ES-I3 (cell line): ENCODE data around the gene NOTCH4.
A peak's percentile ranks its signal among the peaks of the same experiment; 100 is the strongest.
"Not testable (repeated sequence)": the region's sequence is repeated elsewhere in the genome, so short reads cannot be mapped to it uniquely, and the experiment has no call there.

Source experiments
- H3K36me3 ChIP-seq: 2 replicates; pipeline ENCODE4 v1.6.1; 2013; ENCODE audit warnings: mild to moderate bottlenecking, low read length, control low read depth, moderate library complexity; ENCODE audit not compliant: insufficient read depth
- H3K4me1 ChIP-seq: 2 replicates; pipeline ENCODE4 v1.6.1; 2013; ENCODE audit warnings: mild to moderate bottlenecking, control low read depth, low read length; ENCODE audit not compliant: insufficient read depth
- H3K9ac ChIP-seq: 2 replicates; pipeline ENCODE4 v1.6.1; 2013; ENCODE audit warnings: low read depth, mild to moderate bottlenecking, low read length, moderate library complexity
- H3K9me3 ChIP-seq: 2 replicates; pipeline ENCODE4 v1.6.1; 2013; ENCODE audit warnings: mild to moderate bottlenecking, low read length, moderate library complexity; ENCODE audit not compliant: control insufficient read depth, insufficient read depth

The NOTCH4 gene

GRCh38 chr6:32193096-32193495, 30.8 kb downstream of the NOTCH4 start:
- H3K9ac ChIP-seq: peak overlapping the region; percentile 57; the same call in 1 of the 2 replicates
- H3K4me1 ChIP-seq: peaks cover 35% of the 10 kb centered on the region
- not testable (repeated sequence) for H3K36me3 ChIP-seq, H3K9me3 ChIP-seq

- no peaks in the 10 kb centered on the region for H3K9me3 ChIP-seq
- H3K9ac ChIP-seq: peak within 1 kb of the TSS; percentile 57
- H3K4me1 ChIP-seq: peaks cover 35% of the 10 kb centered on the region
- H3K36me3 ChIP-seq: 0 out of 2 replicates have a peak, but pooled peaks cover 2% of the 10 kb centered on the region
Measured at GRCh38 chr6:32192608-32193039, 31.2 kb downstream of the NOTCH4 start, which contains the start of gene GPSM3. GPSM3 (minus strand) TSS chr6:32192643; CDS start chr6:32192513, 130 bp downstream.

GRCh38 chr6:32191696-32192607, 31.9 kb downstream of the NOTCH4 start:
- Histone ChIP-seq H3K36me3 (0 out of 2 replicates have a peak, but pooled peaks cover 3% of the 10 kb centered on the region), H3K9ac (peak overlapping the region; percentile 11; the same call in 1 of the 2 replicates), H3K4me1 (peaks cover 35% of the 10 kb centered on the region), H3K9me3 (no peaks in the 10 kb centered on the region)

GRCh38 chr6:32190911-32191677, 32.8 kb downstream of the NOTCH4 start:
- Histone ChIP-seq H3K36me3 (0 out of 2 replicates have a peak, but pooled peaks cover 3% of the 10 kb centered on the region), H3K9ac (no peak overlapping the region; the same call in 1 of the 2 replicates), H3K4me1 (peaks cover 35% of the 10 kb centered on the region), H3K9me3 (no peaks in the 10 kb centered on the region)

- Histone ChIP-seq H3K4me1 (peaks cover 38% of the 10 kb centered on the region), H3K9ac (peak within 1 kb of the TSS; percentile 77), H3K9me3 (no peaks in the 10 kb centered on the region), H3K36me3 (0 out of 2 replicates have a peak, but pooled peaks cover 3% of the 10 kb centered on the region)
Measured at GRCh38 chr6:32190054-32190851, 33.6 kb downstream of the NOTCH4 start, which contains the start of gene PBX2. PBX2 (minus strand) TSS chr6:32190202; CDS start chr6:32189915, 287 bp downstream.

- Histone ChIP-seq H3K4me1 (peaks cover 36% of the 10 kb centered on the region), H3K9me3 (no peaks in the 10 kb centered on the region), H3K36me3 (0 out of 2 replicates have a peak, but pooled peaks cover 3% of the 10 kb centered on the region), H3K9ac (peak overlapping the region; percentile 77; the same call in 1 of the 2 replicates)
Measured at GRCh38 chr6:32189742-32190053, 34.2 kb downstream of the NOTCH4 start.

GRCh38 chr6:32189069-32189741, 34.7 kb downstream of the NOTCH4 start:
- Histone ChIP-seq H3K9me3 (no peaks in the 10 kb centered on the region), H3K36me3 (0 out of 2 replicates have a peak, but pooled peaks cover 3% of the 10 kb centered on the region), H3K4me1 (peaks cover 31% of the 10 kb centered on the region), H3K9ac (peak overlapping the region; percentile 77)

- Histone ChIP-seq H3K4me1 (peaks cover 26% of the 10 kb centered on the region), H3K36me3 (0 out of 2 replicates have a peak, but pooled peaks cover 3% of the 10 kb centered on the region), H3K9ac (peak overlapping the region; percentile 77), H3K9me3 (no peaks in the 10 kb centered on the region)
Measured at GRCh38 chr6:32188381-32189068, 35.3 kb downstream of the NOTCH4 start.

GRCh38 chr6:32187725-32188380, 36.0 kb downstream of the NOTCH4 start:
- not testable (repeated sequence) for H3K36me3 ChIP-seq, H3K9me3 ChIP-seq, H3K9ac ChIP-seq
- H3K4me1 ChIP-seq: peaks cover 26% of the 10 kb centered on the region

GRCh38 chr6:32187009-32187709, 36.7 kb downstream of the NOTCH4 start:
- H3K9me3 ChIP-seq: no peaks in the 10 kb centered on the region
- H3K36me3 ChIP-seq: 0 out of 2 replicates have a peak, but pooled peaks cover 3% of the 10 kb centered on the region
- H3K4me1 ChIP-seq: peaks cover 25% of the 10 kb centered on the region
- H3K9ac ChIP-seq: no peak overlapping the region

- H3K36me3 ChIP-seq, H3K9ac ChIP-seq: not testable (repeated sequence)
Measured at GRCh38 chr6:32186151-32186840, 37.6 kb downstream of the NOTCH4 start.

More at GRCh38 chr6:32186151-32186840, 37.6 kb downstream of the NOTCH4 start:
- H3K9me3 ChIP-seq: not testable (repeated sequence)
- H3K4me1 ChIP-seq: peaks cover 16% of the 10 kb centered on the region
